Osteocyte (in vitro differentiated cells): ENCODE data around the gene CCDC196. TPM values are rescaled to one million over a fixed set of nuclear protein-coding genes. Genes with fewer than 3 reads are reported as not detected.

Experiments
- DNase-seq: peaks from one replicate; pipeline ENCODE4 v3.0.0; 2021; ENCODE audit warnings: mixed read lengths; ENCODE audit not compliant: unreplicated experiment; ENCODE audit errors: extremely low spot score
- H3K27ac Mint-ChIP-seq: one replicate; pipeline ENCODE4 v1.8.0; 2021; ENCODE audit warnings: mild to moderate bottlenecking, mixed read lengths; ENCODE audit not compliant: unreplicated experiment
- H3K27me3 Mint-ChIP-seq: one replicate; pipeline ENCODE4 v1.8.0; 2021; ENCODE audit warnings: mixed read lengths; ENCODE audit not compliant: unreplicated experiment
- H3K36me3 Mint-ChIP-seq: one replicate; pipeline ENCODE4 v1.8.0; 2021; ENCODE audit warnings: mixed read lengths; ENCODE audit not compliant: unreplicated experiment
- H3K4me1 Mint-ChIP-seq: one replicate; pipeline ENCODE4 v1.8.0; 2021; ENCODE audit warnings: mixed read lengths; ENCODE audit not compliant: unreplicated experiment
- H3K4me3 Mint-ChIP-seq: one replicate; pipeline ENCODE4 v1.8.0; 2021; ENCODE audit warnings: mild to moderate bottlenecking, moderate library complexity, mixed read lengths; ENCODE audit not compliant: unreplicated experiment
- H3K9me3 Mint-ChIP-seq: one replicate; pipeline ENCODE4 v1.8.0; 2021; ENCODE audit warnings: mixed read lengths; ENCODE audit not compliant: unreplicated experiment
- CTCF ChIP-seq: fragments of 200-600 bp; sonication (generic); IDR thresholded peaks from 2 replicates; pipeline ENCODE4 v1.5.0; 2021; ENCODE audit warnings: antibody characterized with exemption, mild to moderate bottlenecking, moderate library complexity
- total RNA-seq: library from RNA; stranded (reverse); gene quantifications from 2 replicates; pipeline ENCODE4 v1.2.1, GENCODE V29; 2021

CCDC196 gene
- total RNA-seq, 1 donor from 2014 or later: not detected

DNA sequence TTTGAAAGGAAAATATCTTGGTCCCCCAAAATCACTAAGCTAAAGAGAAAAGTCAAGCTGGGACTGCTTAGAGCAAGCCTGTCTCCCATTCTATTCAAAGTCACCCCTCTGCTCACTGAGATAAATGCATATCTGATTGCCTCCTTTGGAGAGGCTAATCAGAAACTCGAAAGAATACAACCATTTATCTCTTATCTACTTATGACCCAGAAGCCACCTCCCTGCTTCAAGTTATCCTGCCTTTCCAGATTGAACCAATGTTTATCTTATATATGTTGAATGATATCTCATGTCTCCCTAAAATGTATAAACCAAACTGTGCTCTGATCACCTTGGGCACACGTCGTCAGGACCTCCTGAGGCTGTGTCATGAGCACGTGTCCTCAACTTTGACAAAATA is 14.6 kb upstream of the CCDC196 start:
- no peak overlapping the region for H3K4me3 Mint-ChIP-seq
- peaks cover 20% of the 10 kb centered on the region for H3K9me3 Mint-ChIP-seq
- no peak for TF ChIP-seq CTCF

GRCh38 chr14:66472251-66472650 is 13.9 kb upstream of the CCDC196 start:
- no peak for TF ChIP-seq CTCF
- Mint-ChIP-seq H3K4me1 (no peaks in the 10 kb centered on the region), H3K36me3 (no peaks in the 10 kb centered on the region), H3K27me3 (no peaks in the 10 kb centered on the region), H3K4me3 (no peak overlapping the region), H3K27ac (no peak overlapping the region), H3K9me3 (peaks cover 20% of the 10 kb centered on the region)
- no peak for DNase-seq

More for the DNA sequence above, 14.6 kb upstream of the CCDC196 start:
- no peak for DNase-seq
- Mint-ChIP-seq H3K4me1 (no peaks in the 10 kb centered on the region), H3K27ac (no peak overlapping the region), H3K36me3 (no peaks in the 10 kb centered on the region), H3K27me3 (no peaks in the 10 kb centered on the region)

- Mint-ChIP-seq H3K9me3 (peaks cover 17% of the 10 kb centered on the region), H3K27ac (no peak overlapping the region), H3K27me3 (no peaks in the 10 kb centered on the region), H3K36me3 (no peaks in the 10 kb centered on the region), H3K4me1 (no peaks in the 10 kb centered on the region), H3K4me3 (no peak overlapping the region)
- no peak for TF ChIP-seq CTCF
- DNase-seq: no peak
These were observed 12.9 kb upstream of the CCDC196 start for GRCh38 chr14:66473223-66473622.

DNA sequence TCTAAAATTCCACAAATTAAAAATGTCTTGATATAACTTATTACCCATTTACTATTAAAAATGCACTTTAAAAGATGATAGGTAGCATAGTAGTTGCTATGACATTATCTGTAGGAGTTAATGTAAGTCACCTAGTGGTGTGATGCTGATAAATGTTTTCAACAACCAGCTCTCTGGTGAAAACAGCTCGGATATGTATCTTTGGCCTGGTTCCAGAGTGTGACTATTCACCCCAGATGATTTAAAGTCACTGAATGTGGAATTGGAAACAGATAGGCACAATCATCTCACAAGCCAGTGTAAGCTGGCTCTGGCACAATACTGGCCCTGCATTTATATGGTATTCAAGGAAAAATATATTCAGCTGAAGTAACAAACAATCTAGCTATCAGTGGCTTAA is 9.2 kb upstream of the CCDC196 start:
- H3K4me3 Mint-ChIP-seq: no peak overlapping the region
- H3K9me3 Mint-ChIP-seq: peaks cover 6% of the 10 kb centered on the region
- TF ChIP-seq CTCF: no peak
- no peaks in the 10 kb centered on the region for H3K36me3 Mint-ChIP-seq
- DNase-seq: no peak
- no peaks in the 10 kb centered on the region for H3K4me1 Mint-ChIP-seq
- no peak overlapping the region for H3K27ac Mint-ChIP-seq
- H3K27me3 Mint-ChIP-seq: peaks cover 3% of the 10 kb centered on the region

- TF ChIP-seq CTCF: no peak
- Mint-ChIP-seq H3K27me3 (peaks cover 3% of the 10 kb centered on the region), H3K4me3 (no peak overlapping the region), H3K9me3 (peaks cover under 1% of the 10 kb centered on the region), H3K36me3 (no peaks in the 10 kb centered on the region), H3K27ac (no peak overlapping the region), H3K4me1 (no peaks in the 10 kb centered on the region)
- DNase-seq: no peak
These were observed 8.6 kb upstream of the CCDC196 start for GRCh38 chr14:66477567-66477966.
